Stimulated activated CD4-positive, alpha-beta T cell treated with anti-CD3 and anti-CD28 coated beads, Interleukin-2, amount 100 ng/mL, for 24 hours (primary cell): Measurements from ENCODE around the gene MUC5B.

Experiments
- DNase-seq, 2 donors: peaks; one replicate each; pipeline ENCODE4 v3.0.0-alpha.2; 2020

The MUC5B gene

DNA sequence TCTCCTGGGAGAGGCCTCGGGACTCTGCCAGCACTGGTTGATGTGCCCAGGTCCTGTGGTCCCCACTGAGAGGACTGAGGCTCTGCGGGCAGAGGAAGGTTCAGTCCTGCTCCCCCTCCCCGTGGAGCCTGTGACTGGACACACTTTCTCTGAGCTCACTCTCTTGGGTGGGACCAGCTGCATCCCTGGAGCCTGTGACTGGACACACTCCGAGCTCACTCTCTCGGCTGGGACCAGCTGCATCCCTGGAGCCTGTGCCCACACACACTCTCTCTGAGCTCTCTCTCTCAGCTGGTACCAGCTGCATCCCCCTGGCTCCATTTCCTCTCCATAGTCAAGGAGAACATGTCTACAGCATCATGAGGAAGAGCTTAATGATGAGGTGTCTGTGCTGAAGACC lies 47.1 kb downstream of the MUC5B start:
- DNase-seq: no peak

DNA sequence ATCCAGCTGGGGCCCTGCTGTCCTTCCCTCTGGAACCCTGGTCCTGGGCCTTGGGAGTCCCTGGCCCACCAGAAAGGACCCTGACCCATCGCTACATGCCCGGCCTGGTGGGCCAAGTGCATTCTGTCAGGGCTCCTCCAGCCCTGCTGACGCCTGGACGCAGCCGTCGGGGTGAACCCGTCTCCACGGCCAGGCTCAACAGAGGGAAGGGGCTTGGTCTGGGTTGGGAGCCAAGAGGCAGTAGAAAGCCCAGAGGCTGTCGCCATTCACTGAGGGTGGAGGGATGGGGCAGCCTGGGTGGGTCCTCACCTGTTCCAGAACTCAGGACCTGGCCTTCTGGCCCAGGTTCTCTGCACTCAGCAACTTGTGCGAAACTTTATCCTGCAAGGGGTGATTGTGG lies 47.6 kb downstream of the MUC5B start:
- no peak for DNase-seq

DNA sequence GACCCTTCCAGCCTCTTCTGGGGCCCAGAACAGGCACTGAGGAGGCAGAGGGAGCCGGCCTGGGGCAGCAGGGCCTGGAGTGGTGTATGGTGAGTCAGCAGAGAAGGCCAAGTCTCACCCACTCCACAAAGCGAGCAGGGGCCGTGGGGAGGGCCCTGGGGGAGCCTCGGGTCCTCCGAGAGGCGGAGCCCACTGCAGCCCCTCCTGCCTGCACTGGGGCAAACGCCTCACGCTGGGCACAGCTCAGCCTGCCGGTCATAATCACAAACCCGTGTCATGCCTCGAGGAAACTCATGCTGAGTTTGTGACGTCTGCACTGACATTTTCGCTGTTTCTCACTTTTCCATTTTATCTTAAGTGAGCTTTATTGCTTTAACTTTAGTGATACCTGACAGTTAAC lies 48.1 kb downstream of the MUC5B start:
- no peak for DNase-seq

DNA sequence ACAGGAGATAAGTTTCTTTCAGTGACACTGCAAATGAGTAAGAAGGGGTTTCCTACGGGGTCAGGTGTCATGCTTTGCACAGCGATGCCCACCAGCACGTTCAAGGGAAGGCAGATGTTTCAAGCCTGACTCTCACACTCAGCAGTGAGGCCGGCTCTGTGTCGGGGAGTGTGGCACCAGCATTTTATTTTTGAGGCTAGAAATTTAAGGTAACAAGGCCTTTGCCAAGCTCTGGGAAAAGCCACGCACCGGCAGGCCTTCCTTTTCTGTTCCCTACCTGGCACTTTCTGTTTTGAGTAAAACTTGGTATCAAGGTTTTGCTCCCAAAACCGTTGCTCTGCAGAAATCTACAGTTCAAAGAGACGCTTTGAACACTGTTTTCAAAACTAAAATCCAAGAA lies 48.5 kb downstream of the MUC5B start:
- DNase-seq: no peak

DNA sequence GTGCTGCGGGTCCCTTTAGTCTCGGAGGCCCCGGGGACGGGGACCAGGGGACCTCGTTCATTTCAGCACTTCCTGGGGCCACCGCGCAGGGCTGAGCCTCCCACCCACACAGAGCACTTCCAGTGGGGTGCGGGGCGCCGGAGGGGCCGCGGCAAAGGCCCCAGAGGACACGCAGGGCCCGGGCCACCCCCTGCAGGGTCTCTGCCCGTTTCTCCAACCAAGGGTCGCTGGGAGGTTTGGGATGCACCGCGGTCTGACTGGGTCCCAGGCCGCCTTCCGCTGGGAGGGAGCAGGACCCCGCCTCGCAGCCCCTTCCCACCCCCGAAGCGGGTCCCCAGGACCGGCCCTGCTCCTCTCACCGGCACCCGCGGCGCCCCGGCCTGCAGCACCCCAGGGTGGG lies 49.1 kb downstream of the MUC5B start:
- no peak for DNase-seq

DNA sequence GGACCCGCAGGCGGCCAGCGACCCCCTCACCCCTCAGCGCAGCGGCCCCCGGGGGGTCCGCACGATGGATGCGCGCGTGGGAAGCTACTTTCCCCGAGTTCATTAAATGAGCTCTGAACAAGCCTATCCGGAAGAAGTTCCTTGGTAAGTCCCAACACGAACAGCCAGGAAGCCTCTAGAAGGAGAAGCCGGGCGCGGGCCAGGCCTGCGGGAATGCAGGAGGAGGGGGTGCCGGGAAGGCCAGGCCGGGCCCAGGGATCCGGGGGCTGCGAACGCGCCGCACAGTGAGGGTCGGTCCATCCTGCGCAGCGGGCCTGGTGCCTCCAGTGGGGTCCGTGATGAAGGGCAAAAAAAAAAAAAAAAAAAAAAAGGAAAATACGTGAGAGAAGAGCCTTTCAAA lies 49.7 kb downstream of the MUC5B start:
- DNase-seq: no peak

DNA sequence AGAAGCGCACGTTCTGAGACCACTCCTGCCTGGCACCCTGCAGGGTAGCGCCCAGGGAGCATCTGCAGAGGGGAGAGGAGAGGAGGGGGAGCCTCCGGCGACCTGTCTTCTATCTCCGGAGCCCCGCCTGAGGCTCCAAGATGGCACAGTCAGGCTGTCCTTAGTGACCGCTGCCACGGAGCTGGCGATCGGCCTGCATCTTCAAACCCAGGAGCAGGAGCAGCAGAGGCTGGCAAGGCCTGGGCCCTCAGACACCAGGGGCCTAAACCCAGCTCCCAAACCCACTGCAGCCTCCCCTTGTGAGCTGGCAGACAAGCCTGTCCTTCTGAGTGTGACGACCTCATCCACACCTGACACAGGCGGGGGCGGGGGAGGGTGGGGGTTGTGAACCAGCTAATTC lies 51.6 kb downstream of the MUC5B start:
- DNase-seq: no peak

DNA sequence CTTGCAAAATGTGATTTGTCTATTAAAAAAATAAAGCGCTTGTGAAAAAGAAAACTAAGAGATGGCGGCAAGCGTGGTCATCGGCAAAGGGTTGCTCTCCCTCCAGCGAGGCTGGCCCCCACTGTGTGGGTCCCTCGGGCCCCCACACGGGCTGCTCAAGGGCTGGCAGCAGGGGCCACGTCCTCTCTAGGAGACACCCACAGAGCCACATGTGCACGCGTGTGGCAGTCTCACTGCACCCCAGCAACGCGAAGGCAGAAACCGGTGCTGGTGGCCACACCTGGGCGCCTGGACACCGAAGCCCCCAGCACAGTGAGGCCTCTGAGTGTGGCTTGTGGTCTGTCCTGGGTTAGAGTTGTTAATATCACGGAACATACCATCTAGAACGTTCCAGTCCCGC lies 52.2 kb downstream of the MUC5B start:
- DNase-seq: no peak

DNA sequence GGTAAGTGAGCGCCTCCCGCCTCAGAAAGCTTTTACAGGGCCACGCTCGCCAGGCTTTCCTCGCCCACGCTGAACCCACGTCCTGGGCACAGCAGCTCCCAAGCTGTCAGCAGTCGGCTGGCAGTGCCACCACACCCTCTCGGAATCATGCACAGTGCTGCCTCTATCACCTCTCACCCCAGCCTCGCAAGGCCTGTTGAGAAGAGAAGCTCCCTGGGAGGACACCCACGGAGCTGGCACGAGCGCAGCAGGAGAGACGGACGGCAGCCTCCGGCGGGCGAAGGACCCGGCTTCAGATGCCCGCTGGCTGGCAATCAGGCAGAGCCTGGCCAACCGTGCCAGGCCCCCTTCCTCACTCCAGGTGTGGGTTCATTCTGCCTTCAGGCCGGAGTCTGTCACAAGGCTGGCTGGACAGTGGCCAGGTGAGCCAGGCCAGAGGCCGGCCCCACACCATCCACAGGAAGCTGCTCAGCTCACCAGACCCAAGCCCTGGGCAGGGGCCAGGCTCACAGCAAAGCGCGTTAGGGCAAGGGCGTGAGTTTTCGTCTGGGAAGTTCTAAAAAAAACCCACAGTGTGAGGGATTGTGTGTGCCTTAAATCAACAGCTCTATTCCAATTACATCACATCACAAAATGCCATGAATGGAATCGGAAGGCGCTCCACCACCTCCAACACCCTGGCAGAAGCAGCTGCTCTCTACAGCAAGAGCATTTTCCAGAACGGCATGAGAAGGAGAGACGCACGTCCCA lies 53.4 kb downstream of the MUC5B start:
- DNase-seq: no peak

DNA sequence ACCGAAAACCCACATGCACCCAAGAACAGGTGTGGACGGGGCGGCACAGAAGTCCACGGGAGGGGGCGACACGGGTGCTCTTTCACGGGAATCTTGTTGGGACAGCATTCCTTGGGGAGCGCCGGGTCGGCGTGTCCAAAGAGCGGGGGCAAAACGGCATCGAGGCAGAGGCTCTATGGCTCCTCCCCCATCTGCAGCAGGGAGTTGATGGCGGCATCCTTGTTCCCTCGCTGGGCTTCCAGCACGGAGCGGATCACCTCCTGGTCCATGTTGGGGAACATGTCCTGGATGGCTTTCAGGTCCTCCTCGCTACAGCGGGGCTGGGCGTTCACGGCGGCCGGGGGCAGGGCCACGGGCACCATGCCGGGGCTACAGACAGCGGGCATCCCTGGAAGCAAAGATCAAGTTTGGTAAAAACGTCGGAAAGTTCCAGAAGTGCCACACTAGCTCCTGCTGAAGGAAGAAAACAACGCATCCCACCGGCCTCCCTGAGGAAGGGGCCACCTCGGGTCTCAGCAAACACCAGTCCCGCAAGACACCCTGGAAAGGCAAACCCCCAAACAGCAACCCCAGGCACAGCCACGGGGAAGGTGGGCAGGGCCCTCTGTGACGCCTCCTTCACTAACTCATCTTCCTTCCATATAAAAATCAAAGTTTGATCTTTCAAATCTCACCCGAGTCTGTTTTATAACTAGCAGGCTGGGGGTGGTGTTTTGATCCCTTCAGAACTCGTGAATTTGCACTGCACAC lies 54.2 kb downstream of the MUC5B start:
- no peak for DNase-seq

DNA sequence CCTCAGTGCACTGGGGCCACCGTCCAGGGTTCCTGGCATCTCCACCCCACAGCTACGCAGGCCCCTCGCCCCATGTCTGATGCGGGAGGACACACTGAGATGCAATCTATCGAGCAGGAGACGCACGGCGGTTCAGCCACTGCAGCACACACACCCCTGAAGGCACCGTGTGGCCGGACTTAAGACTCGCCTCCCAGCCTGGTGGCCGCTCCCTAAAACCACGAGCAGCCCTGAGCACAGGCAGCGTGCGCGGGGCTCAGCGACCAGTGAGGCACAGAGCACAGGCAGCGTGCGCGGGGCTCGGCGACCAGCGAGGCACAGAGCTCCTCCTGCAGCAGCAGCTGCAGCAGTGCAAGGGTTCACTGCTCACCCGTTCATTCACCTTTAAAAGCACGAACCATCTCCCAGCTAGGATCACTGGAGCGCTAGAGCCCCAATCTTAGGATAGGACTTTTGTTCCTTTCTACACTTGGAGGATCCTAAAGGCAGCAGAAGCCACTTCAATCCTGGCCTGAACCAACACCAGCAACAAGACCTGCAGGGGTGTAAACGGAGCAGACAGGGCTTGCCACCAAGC lies 55.2 kb downstream of the MUC5B start:
- no peak for DNase-seq

DNA sequence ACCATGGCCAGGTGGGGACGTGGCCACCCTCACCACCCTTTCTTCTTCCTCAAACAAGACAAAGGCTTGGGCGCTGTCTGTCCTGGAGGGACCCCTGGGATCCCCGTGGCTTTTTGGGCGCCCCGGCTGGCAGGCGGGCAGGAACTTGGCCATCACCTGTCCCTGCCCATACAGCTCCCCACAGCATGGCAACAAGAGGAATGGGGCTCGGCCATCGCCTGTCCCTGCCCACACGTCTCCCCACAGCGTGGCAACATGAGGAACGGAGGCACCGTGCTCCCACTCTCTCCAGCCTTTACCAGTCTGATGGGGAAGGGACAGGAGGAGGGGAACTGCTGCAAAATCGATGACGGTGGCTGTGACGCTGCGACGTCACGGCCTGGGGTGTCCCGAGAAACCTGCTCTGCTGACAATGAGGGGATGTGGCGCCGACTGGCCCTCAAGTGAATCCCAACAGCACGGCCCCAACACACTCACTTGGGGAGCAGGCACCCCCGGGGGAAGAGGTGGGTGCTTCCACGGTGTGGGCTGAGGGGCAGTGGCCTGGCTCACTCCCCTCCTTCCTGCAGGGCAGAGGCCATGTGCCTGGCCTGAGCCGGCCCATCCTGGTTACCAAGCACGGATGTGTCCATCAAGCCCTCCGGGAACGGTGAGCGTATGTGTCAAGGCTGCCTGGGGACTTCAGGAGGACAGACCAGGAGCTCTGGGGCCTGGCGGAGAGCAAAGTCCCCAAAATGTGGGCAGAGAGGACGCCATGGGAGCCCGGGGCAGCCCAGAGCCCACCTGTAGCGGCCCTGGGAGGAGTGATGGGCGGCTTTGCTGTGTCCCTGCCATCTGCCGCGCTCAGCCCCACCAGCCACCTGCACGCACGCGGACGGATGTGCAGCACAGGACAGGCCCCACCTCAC lies 56.2 kb downstream of the MUC5B start:
- DNase-seq: no peak

DNA sequence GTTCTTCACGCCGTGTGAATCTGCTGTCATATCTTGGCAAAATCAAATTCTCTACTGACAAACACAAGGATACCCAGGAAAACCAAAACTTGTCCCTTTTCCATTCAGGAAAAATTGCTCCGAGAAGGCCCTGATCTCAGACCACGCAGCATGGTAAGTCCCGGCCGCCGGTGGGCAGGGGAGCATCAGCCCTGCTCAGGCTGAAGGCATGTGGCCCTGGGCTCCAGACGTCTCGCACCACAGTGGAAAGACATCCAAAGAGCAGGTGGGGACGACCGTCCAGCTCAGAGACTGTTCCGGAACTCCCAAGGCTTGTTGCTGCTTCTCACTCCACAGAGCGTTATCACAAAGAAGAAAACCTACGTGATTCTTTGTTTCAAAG lies 56.8 kb downstream of the MUC5B start:
- DNase-seq: no peak

DNA sequence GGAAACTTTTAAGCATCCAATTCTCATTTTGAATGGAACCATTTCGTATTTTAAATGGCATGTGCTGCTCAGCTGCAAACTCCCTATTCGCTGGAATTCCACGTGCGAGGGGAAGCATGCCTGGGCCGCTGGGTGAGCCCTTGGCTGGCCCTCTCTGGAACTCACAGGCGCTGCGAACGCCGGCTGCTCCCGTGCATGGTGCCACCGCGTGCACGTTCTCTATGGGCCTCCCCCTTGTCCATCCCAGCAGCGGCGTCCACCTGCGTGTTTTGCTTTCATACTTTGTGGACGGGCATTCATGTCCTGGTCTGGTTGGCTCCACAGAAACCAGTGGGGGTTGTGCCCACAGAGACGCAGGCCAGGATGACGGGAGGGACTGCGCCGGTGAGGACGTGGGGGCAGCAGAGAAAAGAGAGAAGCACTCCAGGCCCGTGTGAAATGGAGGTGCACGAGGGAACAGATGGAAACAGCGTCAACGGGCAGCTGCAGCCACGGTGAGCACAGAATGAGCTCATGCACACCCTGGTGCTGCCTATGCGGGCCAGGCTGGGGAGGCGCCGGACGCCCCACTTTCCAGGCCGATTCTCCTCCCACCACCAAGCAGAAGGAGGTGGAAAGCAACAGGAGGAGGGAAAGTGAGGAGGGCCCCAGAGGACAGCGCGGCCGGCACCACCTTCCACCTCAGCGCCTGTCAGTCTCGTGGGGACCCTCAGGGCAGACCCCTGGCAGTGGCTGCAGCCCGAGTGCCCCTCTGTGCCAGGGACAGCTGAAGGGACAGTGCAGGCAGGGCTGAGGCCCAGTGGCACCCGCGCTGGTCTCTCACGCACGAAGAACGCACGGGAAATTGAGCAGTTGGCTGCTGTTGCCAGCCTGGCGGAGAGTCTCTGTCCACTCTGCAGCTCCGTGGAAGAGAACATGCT lies 57.5 kb downstream of the MUC5B start:
- DNase-seq: no peak

DNA sequence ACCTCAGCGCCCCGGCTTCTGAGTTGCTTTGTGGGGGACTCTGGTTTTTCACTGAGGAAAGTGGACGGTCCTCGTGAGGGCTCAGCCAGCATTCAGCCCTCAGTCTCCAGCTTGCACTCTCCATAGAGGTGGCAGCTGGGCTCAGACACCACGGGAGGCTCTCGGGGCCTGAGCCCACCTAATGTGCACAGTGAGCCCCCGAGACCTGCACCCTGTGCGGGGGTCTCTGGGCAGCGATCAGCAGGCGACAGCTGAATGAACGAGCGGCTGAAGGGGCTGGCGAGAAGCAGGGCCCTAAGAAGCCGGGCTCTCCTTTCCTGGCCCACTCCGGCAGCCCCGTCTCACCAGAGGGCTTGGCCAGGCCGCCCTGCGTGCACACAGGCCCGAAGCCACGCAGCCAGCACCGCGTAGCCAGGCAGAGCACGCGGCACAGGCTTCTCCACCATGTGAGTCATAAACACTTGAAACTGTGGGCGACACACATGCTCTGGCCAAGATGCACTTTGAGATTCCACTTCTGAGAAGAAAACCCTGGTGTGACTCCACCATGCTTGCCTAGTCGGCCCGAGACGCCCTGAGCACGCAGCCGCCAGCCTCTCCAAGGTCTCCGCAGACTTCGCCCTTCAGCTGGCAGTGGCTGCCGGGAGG lies 58.6 kb downstream of the MUC5B start:
- DNase-seq: no peak

DNA sequence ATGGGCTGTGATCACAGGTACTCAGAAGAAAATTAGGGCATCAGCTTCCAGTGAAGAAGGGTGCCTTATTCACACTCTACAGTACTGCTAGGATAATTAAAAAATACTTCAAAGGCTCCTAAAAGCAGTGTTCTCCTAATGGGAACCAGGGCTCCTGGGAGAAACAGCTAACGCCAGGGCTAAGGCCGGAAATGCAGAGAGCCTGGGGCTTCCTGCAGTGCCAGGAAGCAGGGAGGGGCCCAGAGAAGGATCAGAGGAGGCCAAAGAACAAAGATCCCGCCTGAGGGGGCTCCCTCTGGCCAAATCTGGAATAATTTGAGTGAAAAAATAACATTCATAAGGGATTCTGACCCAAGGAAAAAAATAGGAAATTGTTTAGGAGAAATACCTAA lies 59.1 kb downstream of the MUC5B start:
- DNase-seq: no peak

DNA sequence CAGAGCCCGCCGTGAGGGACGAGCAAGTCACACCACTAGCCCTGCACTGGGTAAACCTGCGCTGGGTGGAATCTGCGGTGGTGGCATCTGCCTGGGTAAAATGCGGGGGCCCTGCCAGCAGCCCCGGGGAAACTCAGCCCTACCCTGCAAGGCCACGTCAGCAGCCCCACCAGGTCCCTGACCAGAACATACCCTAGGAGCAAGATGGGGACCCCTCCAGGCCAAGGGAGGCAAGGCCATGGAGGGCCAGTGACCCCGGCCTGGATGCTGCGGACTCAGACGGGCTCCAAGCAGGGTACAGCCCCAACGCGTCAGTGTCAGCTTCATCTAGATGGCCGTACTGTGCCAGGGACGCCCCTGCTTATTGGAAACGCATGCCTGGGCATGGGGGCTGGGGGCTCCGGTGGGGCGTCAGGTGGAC lies 60.2 kb downstream of the MUC5B start:
- no peak for DNase-seq

DNA sequence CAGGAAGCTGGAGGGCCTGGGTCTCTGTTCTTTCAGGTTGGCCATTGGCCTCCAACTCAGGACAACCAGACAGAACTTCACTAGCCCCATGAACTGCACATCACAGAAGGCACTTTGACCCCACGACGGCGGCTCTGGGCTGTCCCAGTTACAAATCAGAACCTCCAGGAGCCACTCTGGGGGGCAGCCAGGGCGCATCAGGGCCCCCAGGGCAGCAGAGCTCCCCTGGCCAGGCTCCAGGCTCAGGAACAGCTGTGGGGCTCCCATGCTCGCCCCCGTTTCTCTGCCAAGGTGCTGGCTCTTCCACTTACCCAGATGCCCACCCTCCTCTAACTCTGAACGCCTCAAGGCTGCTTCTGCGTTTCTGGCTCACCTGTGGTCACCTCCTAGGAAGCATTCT lies 61.0 kb downstream of the MUC5B start:
- no peak for DNase-seq

DNA sequence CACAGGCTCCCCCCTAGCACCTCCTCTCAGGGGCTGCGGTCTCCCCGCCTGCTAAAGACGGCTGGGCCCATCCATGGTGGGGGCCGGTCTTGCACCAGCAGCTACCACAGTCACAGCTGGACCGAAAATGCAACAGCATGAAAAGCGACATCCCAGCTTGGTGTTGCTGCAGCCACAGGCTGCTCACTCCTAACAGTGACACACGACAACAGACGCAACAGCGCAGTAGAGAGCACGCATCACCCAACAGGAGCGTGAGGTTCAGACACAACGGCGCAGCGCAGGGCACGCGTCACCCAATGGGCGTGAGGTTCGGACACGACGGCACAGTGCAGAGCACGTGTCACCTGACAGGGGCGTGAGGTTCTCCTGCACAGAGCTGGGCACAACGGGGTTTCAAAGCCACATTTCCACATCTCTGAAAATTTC lies 62.5 kb downstream of the MUC5B start:
- no peak for DNase-seq

DNA sequence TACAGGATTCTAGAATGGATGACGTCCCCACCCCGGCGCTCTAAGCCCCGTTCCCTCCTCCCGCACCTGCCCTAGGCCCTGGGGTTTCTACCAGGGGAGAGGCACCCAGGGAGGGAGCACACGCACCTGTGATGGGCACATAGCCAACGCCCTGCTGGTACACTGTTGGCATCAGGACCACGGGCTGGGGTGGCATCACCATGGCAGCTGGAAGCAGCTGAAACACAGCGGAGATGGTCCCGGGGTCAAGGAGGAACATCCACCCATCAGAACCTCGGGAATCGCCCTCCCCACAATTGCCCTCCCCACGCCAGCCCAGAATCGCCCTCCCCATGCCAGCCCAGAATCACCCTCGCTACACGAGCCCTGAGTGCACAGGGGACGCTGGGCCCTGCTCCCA lies 63.0 kb downstream of the MUC5B start:
- no peak for DNase-seq

DNA sequence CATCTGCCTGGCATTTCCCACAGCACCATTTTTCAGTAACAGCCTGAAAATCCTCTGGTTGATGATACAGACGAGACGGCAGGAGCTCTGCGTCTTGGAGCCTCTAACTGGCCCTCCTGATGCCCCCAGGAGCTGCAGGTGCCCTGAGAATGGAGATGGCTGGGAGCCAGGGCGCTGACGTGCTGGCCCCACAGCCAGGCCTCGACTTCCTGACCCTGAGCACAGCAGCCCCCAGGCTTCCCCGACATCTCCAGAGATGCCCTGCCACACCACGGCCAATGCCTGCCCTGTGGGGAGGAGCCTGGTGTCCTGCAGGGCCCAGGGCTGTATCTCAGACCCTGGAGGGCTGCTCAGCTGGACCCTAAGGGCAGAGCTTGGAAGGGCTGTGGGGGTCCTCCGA lies 65.1 kb downstream of the MUC5B start:
- DNase-seq: no peak
